Stimulated activated CD8-positive, alpha-beta memory T cell treated with anti-CD3 and anti-CD28 coated beads, Interleukin-12 subunit alpha, Interleukin-12 subunit beta, amount 100 ng/mL, for 1 hour (primary cell): ENCODE results near the gene EMP1.

ENCODE experiments used
- DNase-seq: peaks from one replicate; pipeline ENCODE4 v3.0.0-alpha.2; 2020; ENCODE audit warnings: low read depth

EMP1 gene

DNA sequence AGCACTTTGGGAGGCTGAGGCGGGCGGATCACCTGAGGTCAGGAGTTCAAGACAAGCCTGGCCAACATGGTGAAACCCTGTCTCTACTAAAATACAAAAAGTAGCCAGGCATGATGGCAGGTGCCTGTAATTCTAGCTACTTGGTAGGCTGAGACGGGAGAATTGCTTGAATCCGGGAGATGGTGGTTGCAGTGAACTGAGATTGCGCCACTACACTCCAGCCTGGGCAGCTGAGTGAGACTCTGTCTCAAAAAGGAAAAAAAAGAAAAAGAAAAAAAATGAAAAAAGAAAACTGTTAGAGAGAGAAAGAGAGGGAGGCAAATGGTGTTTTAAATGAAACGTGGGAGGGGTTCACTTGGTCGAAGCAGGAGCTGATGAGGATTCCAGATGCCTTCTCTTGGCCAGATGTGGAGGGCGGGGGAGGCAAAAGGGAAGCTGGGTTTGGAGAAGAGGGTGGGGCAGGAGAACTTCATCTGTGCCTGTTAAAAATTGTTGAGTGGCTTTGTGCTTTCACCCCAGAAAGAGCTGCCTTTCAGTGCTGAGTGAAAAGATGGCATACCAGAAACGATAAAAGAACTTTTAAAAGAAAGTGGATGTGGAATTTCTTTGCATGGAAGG lies 1.1 kb downstream of the EMP1 start:
- DNase-seq: no peak

- DNase-seq: no peak
Observed at GRCh38 chr12:13198241-13198640, 1.7 kb downstream of the EMP1 start.

- no peak for DNase-seq
Observed at GRCh38 chr12:13198876-13199275, 2.4 kb downstream of the EMP1 start.

GRCh38 chr12:13199592-13199991 lies 3.1 kb downstream of the EMP1 start:
- no peak for DNase-seq

GRCh38 chr12:13200841-13201240 lies 4.3 kb downstream of the EMP1 start:
- no peak for DNase-seq

GRCh38 chr12:13203034-13203922 lies 6.8 kb downstream of the EMP1 start:
- DNase-seq: no peak

- DNase-seq: no peak
Observed at GRCh38 chr12:13204428-13204827, 7.9 kb downstream of the EMP1 start.

GRCh38 chr12:13205809-13206559 lies 9.5 kb downstream of the EMP1 start:
- no peak for DNase-seq

DNA sequence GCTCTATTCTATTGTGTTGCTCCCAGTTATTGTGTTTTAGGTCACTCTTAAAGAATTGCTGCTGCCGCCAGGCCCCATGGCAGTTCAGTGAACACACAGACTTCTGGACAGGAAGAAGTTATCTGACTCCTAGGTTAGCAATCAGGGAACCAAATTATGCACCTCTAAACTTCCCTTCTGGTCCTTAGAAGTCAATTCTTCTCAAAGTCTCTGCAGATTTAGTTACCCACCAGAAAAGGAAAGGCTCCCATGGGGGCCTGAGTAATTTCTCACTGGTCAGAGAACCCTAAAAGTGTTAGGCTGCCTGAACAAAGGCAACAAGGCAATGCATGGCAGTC lies 10.0 kb downstream of the EMP1 start:
- no peak for DNase-seq

- no peak for DNase-seq
Observed at GRCh38 chr12:13208533-13209435, 12.3 kb downstream of the EMP1 start.

GRCh38 chr12:13209436-13210235 lies 13.1 kb downstream of the EMP1 start:
- DNase-seq: no peak

DNA sequence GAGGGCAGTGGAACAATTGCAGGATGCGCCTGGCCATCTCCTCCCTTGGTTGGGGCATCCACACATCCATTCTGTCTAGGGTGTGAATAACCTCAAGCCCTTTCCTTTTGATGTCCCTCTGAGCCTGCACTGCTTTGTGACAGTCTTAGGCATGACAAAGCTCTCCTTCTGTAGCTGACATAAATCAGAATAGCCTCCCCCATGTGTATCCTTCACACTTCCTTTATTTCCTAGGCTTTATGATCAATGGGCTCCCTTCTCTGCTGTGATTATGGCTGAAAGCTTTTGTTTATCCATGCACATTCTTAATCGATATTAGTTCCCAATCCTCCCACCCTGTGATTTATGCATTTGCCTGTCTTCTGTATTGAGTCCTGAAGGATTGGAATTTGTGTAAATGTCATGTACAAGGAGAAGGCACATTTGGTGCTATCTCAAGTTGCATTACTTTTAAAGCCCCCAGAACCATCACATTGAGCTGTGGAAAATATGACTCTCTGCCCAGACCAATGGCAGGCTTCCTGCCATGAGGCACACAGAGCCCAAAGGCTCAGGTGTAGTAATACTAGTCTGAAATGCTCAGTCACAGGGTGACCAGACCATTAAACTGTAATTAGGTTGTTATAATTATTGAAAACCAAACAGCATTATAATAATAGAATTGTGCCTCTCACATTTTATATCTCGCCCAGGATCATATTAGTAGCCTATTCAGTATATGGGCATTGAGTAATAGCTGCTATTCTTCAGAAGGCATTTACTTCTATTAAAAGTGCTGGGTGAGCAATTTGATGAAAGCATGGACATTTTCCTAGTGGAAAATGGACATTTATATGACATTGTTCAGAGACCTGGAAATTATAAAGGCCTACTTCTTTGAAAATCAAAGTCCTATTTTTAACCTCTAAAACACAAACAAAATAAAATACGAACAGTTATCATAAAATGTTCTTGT lies 14.0 kb downstream of the EMP1 start:
- no peak for DNase-seq

GRCh38 chr12:13211191-13211858 lies 14.8 kb downstream of the EMP1 start:
- no peak for DNase-seq

GRCh38 chr12:13211859-13212664 lies 15.5 kb downstream of the EMP1 start:
- DNase-seq: peak; percentile 41

DNA sequence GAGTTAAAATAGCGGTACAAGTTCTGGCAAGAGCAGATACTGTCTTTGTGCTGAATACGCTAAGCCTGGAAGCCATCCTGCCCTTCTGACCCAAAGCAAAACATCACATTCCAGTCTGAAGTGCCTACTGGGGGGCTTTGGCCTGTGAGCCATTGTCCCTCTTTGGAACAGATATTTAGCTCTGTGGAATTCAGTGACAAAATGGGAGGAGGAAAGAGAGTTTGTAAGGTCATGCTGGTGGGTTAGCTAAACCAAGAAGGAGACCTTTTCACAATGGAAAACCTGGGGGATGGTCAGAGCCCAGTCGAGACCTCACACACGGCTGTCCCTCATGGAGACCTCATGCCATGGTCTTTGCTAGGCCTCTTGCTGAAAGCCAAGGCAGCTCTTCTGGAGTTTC lies 18.5 kb downstream of the EMP1 start:
- DNase-seq: no peak

- no peak for DNase-seq
Observed at GRCh38 chr12:13218641-13219040, 22.1 kb downstream of the EMP1 start.

DNA sequence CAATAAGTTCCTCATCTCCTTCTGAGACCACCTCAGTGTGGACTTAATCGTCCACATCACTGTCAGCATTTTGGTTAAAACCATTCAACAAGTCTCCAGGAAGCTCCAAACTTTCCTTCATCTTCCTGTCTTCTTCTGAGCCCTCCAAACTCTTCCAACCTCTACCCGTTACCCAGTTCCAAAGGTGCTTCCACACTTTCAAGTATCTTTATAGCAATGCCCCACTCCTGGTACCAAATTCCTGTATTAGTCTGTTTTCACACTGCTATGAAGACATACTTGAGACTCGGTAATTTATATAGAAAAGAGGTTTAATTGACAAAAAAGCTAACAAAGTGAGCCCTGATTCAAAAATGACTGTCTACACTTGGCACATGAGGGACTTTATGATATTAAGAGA lies 22.8 kb downstream of the EMP1 start:
- no peak for DNase-seq

DNA sequence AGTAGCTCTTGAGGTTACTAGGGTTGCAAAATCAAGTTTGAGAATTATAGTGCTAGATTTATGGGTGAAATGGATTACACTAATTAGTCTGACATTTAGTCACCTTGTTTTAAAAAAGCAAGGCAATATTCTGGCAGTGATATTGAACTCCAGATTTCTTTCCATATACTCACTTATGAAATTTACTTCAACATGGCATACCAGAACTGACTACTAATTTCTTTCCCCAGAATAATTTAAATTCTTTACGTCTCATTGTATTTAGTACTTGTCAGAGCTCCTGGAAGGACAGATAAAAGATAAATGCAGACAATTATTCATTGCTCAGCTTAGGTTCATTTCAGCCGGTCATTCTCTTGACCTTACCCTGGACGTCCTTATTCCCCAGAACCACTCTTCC lies 24.3 kb downstream of the EMP1 start:
- no peak for DNase-seq

GRCh38 chr12:13222076-13222475 lies 25.6 kb downstream of the EMP1 start:
- DNase-seq: no peak
